ENCODE measurements around the gene CPN2. TPM values are rescaled to one million over a fixed set of nuclear protein-coding genes. Genes with fewer than 3 reads are reported as not detected.

Gene CPN2
- total and polyA plus RNA-seq, 2 of the 13 experiments (the other 11 are each of a cell fraction or from before 2014, with no cell fraction given) = 26.7 to 27.7 TPM

GRCh38 chr3:194320744-194321243, 30.3 kb downstream of the CPN2 start (continued):
- TF ChIP-seq, protein P1, sequence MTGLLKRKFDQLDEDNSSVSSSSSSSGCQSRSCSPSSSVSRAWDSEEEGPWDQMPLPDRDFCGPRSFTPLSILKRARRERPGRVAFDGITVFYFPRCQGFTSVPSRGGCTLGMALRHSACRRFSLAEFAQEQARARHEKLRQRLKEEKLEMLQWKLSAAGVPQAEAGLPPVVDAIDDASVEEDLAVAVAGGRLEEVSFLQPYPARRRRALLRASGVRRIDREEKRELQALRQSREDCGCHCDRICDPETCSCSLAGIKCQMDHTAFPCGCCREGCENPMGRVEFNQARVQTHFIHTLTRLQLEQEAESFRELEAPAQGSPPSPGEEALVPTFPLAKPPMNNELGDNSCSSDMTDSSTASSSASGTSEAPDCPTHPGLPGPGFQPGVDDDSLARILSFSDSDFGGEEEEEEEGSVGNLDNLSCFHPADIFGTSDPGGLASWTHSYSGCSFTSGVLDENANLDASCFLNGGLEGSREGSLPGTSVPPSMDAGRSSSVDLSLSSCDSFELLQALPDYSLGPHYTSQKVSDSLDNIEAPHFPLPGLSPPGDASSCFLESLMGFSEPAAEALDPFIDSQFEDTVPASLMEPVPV (CRISPR knock-in tag; IDR thresholded peaks at IDR 0.05) = no peak
- TF ChIP-seq GZF1 (CRISPR knock-in tag; IDR thresholded peaks at IDR 0.05) = no peak
- no peak for TF ChIP-seq ZNF883 (CRISPR knock-in tag; IDR thresholded peaks at IDR 0.05; ENCODE audit: not compliant biosample characterization)
- peak; percentile 71 for TF ChIP-seq NCOA2 (CRISPR knock-in tag; IDR thresholded peaks at IDR 0.05)
- TF ChIP-seq CENPX (CRISPR knock-in tag; IDR thresholded peaks at IDR 0.05) = no peak
- TF ChIP-seq ZSCAN29 (CRISPR knock-in tag; conservative IDR thresholded peaks at IDR 0.05) = 0 out of 2 replicates have a peak, but pooled peaks have one; percentile 44
- 0 out of 2 replicates have a peak, but pooled peaks have one; percentile 18 for TF ChIP-seq NFIC (IDR thresholded peaks at IDR 0.05; ENCODE audit: low read length)
- no peak for TF ChIP-seq ZNF20 (CRISPR knock-in tag; IDR thresholded peaks at IDR 0.05)
- TF ChIP-seq PRDM4 (CRISPR knock-in tag; IDR thresholded peaks at IDR 0.05; ENCODE audit: borderline replicate concordance) = no peak
- no peak for TF ChIP-seq HMG20B (CRISPR knock-in tag; conservative IDR thresholded peaks at IDR 0.05)
- TF ChIP-seq, protein P2, sequence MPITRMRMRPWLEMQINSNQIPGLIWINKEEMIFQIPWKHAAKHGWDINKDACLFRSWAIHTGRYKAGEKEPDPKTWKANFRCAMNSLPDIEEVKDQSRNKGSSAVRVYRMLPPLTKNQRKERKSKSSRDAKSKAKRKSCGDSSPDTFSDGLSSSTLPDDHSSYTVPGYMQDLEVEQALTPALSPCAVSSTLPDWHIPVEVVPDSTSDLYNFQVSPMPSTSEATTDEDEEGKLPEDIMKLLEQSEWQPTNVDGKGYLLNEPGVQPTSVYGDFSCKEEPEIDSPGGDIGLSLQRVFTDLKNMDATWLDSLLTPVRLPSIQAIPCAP (CRISPR knock-in tag; IDR thresholded peaks at IDR 0.05; ENCODE audit: low read depth) = no peak
- TF ChIP-seq ZNF567 (CRISPR knock-in tag; IDR thresholded peaks at IDR 0.05; ENCODE audit: borderline replicate concordance) = no peak
- TF ChIP-seq NFE2L2 (IDR thresholded peaks at IDR 0.05; ENCODE audit: low read length) = no peak
- no peak for TF ChIP-seq ZNF282 (IDR thresholded peaks at IDR 0.05; ENCODE audit: partially characterized antibody)
- no peak for TF ChIP-seq CEBPZ (IDR thresholded peaks at IDR 0.05; ENCODE audit: low read length)
- TF ChIP-seq ZNF770 (CRISPR knock-in tag; IDR thresholded peaks at IDR 0.05) = no peak
- TF ChIP-seq MIER3 (CRISPR knock-in tag; IDR thresholded peaks at IDR 0.05; ENCODE audit: borderline replicate concordance) = no peak
- no peak for TF ChIP-seq GABPA (IDR thresholded peaks at IDR 0.05; ENCODE audit: low read depth, low read length)
- 0 out of 2 replicates have a peak, but pooled peaks have one; percentile 10 for TF ChIP-seq GABPA (CRISPR knock-in tag; IDR thresholded peaks at IDR 0.05; ENCODE audit: low read depth)
- TF ChIP-seq MLX (CRISPR knock-in tag; IDR thresholded peaks at IDR 0.05) = peak; percentile 74; the same call in 1 of the 2 replicates
